ENCODE data around the gene SLC41A2. TPM values are rescaled to one million over a fixed set of nuclear protein-coding genes. Genes with fewer than 3 reads are reported as not detected.
A peak's percentile ranks its signal among the peaks of the same experiment; 100 is the strongest.

Gene SLC41A2
- total and polyA plus RNA-seq, 3 donors from 2014 or later, result 21.9 to 49.5 (median 31.6) TPM

GRCh38 chr12:104958805-104959334 lies 780 bp upstream of the SLC41A2 start:
- TF ChIP-seq, protein P1, sequence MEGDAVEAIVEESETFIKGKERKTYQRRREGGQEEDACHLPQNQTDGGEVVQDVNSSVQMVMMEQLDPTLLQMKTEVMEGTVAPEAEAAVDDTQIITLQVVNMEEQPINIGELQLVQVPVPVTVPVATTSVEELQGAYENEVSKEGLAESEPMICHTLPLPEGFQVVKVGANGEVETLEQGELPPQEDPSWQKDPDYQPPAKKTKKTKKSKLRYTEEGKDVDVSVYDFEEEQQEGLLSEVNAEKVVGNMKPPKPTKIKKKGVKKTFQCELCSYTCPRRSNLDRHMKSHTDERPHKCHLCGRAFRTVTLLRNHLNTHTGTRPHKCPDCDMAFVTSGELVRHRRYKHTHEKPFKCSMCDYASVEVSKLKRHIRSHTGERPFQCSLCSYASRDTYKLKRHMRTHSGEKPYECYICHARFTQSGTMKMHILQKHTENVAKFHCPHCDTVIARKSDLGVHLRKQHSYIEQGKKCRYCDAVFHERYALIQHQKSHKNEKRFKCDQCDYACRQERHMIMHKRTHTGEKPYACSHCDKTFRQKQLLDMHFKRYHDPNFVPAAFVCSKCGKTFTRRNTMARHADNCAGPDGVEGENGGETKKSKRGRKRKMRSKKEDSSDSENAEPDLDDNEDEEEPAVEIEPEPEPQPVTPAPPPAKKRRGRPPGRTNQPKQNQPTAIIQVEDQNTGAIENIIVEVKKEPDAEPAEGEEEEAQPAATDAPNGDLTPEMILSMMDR (IDR thresholded peaks at IDR 0.05), result no peak
- no peak for TF ChIP-seq POLR2A (IDR thresholded peaks at IDR 0.05)
- WGBS, 2 donors, result 15 to 18% methylated on average over 10 to 14 of the region's 14 CpGs
- DNase-seq, result peak; percentile 49

GRCh38 chr12:104957719-104958000 lies 430 bp downstream of the SLC41A2 start:
- no peak for TF ChIP-seq POLR2A (IDR thresholded peaks at IDR 0.05)
- TF ChIP-seq, protein P1 (IDR thresholded peaks at IDR 0.05), result no peak
- Histone ChIP-seq H3K4me1 (peaks cover 15% of the 10 kb centered on the region), H3K9me3 (no peaks in the 10 kb centered on the region), H3K36me3 (ENCODE audit: low read depth, missing control alignments) (no peaks in the 10 kb centered on the region), H3K27ac (peak overlapping the region; percentile 76 to 89), H3K4me3 (peak overlapping the region; percentile 75 to 86), H3K27me3 (no peaks in the 10 kb centered on the region)
- no peak for DNase-seq
- intact Hi-C loops (cut with DNase I; ENCODE audit: low total_unique reads), result no loop called here
- WGBS, 2 donors, result 0% methylated on average over 8 to 20 of the region's 31 CpGs

More at GRCh38 chr12:104958805-104959334, 780 bp upstream of the SLC41A2 start:
- Histone ChIP-seq H3K9me3 (no peaks in the 10 kb centered on the region), H3K36me3 (ENCODE audit: low read depth, missing control alignments) (no peaks in the 10 kb centered on the region), H3K27ac (peak overlapping the region; percentile 69 to 89), H3K4me1 (peaks cover 12% of the 10 kb centered on the region), H3K27me3 (no peaks in the 10 kb centered on the region), H3K4me3 (peak overlapping the region; percentile 75 to 86)
- intact Hi-C loops (cut with DNase I; ENCODE audit: low total_unique reads), result no loop called here

GRCh38 chr12:104956870-104957718 lies 996 bp downstream of the SLC41A2 start:
- intact Hi-C loops (cut with DNase I; ENCODE audit: low total_unique reads), result no loop called here

DNA sequence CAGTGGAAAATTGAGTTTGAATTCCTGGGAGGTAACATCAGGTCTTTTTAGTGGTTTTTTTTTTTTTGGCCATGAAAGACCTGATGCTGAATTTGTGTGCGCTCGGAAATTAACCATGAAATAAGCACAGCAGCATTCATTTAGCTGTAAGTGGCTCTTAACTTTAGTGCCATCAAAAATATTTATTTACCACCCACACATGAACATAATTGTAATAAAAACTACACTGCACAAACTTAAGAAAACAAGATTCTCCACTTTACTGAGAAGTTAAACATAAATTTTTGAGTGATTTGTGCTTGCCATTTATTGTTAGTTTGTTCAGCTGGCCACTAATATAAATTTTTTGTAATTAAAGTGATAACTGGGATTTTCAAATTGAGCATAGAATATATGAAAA lies 2.4 kb downstream of the SLC41A2 start:
- no peak for TF ChIP-seq POLR2A (IDR thresholded peaks at IDR 0.05)
- TF ChIP-seq, protein P1 (IDR thresholded peaks at IDR 0.05), result no peak
- Histone ChIP-seq H3K9me3 (no peaks in the 10 kb centered on the region), H3K27me3 (no peaks in the 10 kb centered on the region), H3K4me1 (peaks cover 15% of the 10 kb centered on the region), H3K27ac (no peak overlapping the region), H3K36me3 (ENCODE audit: low read depth, missing control alignments) (no peaks in the 10 kb centered on the region), H3K4me3 (no peak overlapping the region)
- WGBS, 2 donors, result 69 to 78% methylated on average over 2 of the region's 2 CpGs
- DNase-seq, result no peak
- intact Hi-C loops (cut with DNase I; ENCODE audit: low total_unique reads), result no loop called here

More at GRCh38 chr12:104956870-104957718, 996 bp downstream of the SLC41A2 start:
- Histone ChIP-seq H3K4me1 (peaks cover 15% of the 10 kb centered on the region), H3K27me3 (no peaks in the 10 kb centered on the region), H3K4me3 (peak overlapping the region; percentile 75 to 86), H3K9me3 (no peaks in the 10 kb centered on the region), H3K27ac (peak overlapping the region in 1 of 2 donors; percentile 89), H3K36me3 (ENCODE audit: low read depth, missing control alignments) (no peaks in the 10 kb centered on the region)
- WGBS, 2 donors, result 30 to 31% methylated on average over 13 of the region's 13 CpGs
- TF ChIP-seq POLR2A (IDR thresholded peaks at IDR 0.05), result no peak
- TF ChIP-seq, protein P1 (IDR thresholded peaks at IDR 0.05), result no peak
- DNase-seq, result no peak

All from testis (tissue), 3 donors.